B cell (primary cell): ENCODE results near the gene KRTAP17-1. TPM values are rescaled to one million over a fixed set of nuclear protein-coding genes. Genes with fewer than 3 reads are reported as not detected.
A peak's percentile ranks its signal among the peaks of the same experiment; 100 is the strongest.

Source experiments
- ATAC-seq: fragments of 200-7000 bp; cut with Tn5 transposase; one replicate; pipeline ENCODE4 v1.10.0; 2021; ENCODE audit warnings: low read depth, mild to moderate bottlenecking, moderate number of reproducible peaks, moderate library complexity
- CTCF ChIA-PET: fragments of 350-600 bp; sonication (Branson Sonifier 250); formaldehyde crosslinking; loops from one replicate; lab custom pipeline; 2021; ENCODE audit warnings: antibody characterized with exemption, inconsistent platforms; lab: Charles Lee
- POLR2A ChIA-PET: fragments of 350-600 bp; sonication (Branson Sonifier 250); formaldehyde crosslinking; loops from one replicate; lab custom pipeline; 2021; ENCODE audit warnings: antibody characterized with exemption; lab: Charles Lee
- DNase-seq: peaks from one replicate; pipeline ENCODE4 v3.0.0; 2013
- H2AFZ ChIP-seq: 2 replicates; pipeline ENCODE4 v1.6.1; 2012; ENCODE audit warnings: mild to moderate bottlenecking, low read depth, low read length; ENCODE audit not compliant: insufficient read depth, poor library complexity, severe bottlenecking
- H3K27ac ChIP-seq, 2 donors: 1 replicate in 1 of 2; 2 replicates in 1 of 2; pipeline ENCODE4 v1.5.1; 2012 to 2013; ENCODE audit warnings: low read length in 2 of 2, mild to moderate bottlenecking in 2 of 2, moderate library complexity in 1 of 2
- H3K27me3 ChIP-seq, 4 experiments: fragments of 200-600 bp in 1 of 4; sonication (generic) in 1 of 4; replicated peaks in 1 of 4; 1 replicate in 2 of 4; 2 replicates in 2 of 4; pipeline versions ENCODE4 v1.6.1 to v1.7.0; 2013 to 2016; ENCODE audit warnings: low read length in 3 of 4, mild to moderate bottlenecking in 2 of 4, mixed read lengths in 1 of 4, moderate library complexity in 1 of 4; ENCODE audit not compliant: insufficient read depth in 4 of 4, control insufficient read depth in 3 of 4; ENCODE audit errors: control extremely low read depth in 1 of 4
- H3K36me3 ChIP-seq, 2 experiments: replicated peaks in 1 of 2; 1 replicate in 1 of 2; 2 replicates in 1 of 2; pipeline versions ENCODE4 v1.6.1 to v1.7.1; 2013; ENCODE audit warnings: low read length in 1 of 2; ENCODE audit not compliant: insufficient read depth in 2 of 2, control insufficient read depth in 1 of 2; ENCODE audit errors: control extremely low read depth in 1 of 2, extremely low read depth in 1 of 2
- H3K4me1 ChIP-seq, 2 donors: fragments of 200-600 bp in 1 of 2; sonication (generic) in 1 of 2; 1 replicate in 1 of 2; 2 replicates in 1 of 2; pipeline versions ENCODE4 v1.5.1 to v1.6.1; 2013 to 2017; ENCODE audit warnings: low read length in 2 of 2; ENCODE audit not compliant: control insufficient read depth in 2 of 2, insufficient read depth in 2 of 2
- H3K4me2 ChIP-seq: replicated peaks from 2 replicates; pipeline ENCODE3; 2012; ENCODE audit warnings: mild to moderate bottlenecking, low read depth, low read length; ENCODE audit not compliant: poor library complexity, severe bottlenecking
- H3K4me3 ChIP-seq, 5 experiments: fragments of 200-600 bp in 1 of 5; sonication (generic) in 1 of 5; 1 replicate in 3 of 5; 2 replicates in 2 of 5; pipeline versions ENCODE4 v1.5.1 to v1.7.0; 2011 to 2016; ENCODE audit warnings: low read length in 4 of 5, mild to moderate bottlenecking in 4 of 5, low read depth in 2 of 5, control low read depth in 1 of 5, moderate library complexity in 1 of 5; ENCODE audit not compliant: insufficient read depth in 1 of 5; ENCODE audit errors: control extremely low read depth in 1 of 5, extremely low read depth in 1 of 5
- H3K79me2 ChIP-seq: fragments of 200-600 bp; sonication (generic); one replicate; pipeline ENCODE4 v1.6.0; 2016; ENCODE audit warnings: low read length; ENCODE audit not compliant: control insufficient read depth, insufficient read depth
- H3K9ac ChIP-seq: fragments of 200-600 bp; sonication (generic); 2 replicates; pipeline ENCODE4 v1.6.1; 2017; ENCODE audit warnings: mild to moderate bottlenecking, low read length, moderate library complexity
- H3K9me3 ChIP-seq, 3 donors: one replicate each; pipeline versions ENCODE4 v1.6.1 to v1.7.1; 2013; ENCODE audit warnings: low read length in 2 of 3; ENCODE audit not compliant: control insufficient read depth in 2 of 3, insufficient read depth in 1 of 3; ENCODE audit errors: control extremely low read depth in 1 of 3
- H4K20me1 ChIP-seq: 2 replicates; pipeline ENCODE4 v1.6.0; 2012; ENCODE audit warnings: mild to moderate bottlenecking, low read length; ENCODE audit not compliant: insufficient read depth, control insufficient read depth, poor library complexity, severe bottlenecking
- H3K27ac Mint-ChIP-seq: one replicate; pipeline ENCODE4 v1.8.0; 2021; ENCODE audit warnings: mixed read lengths
- H3K27me3 Mint-ChIP-seq: one replicate; pipeline ENCODE4 v1.8.0; 2021; ENCODE audit warnings: mixed read lengths
- H3K4me1 Mint-ChIP-seq: one replicate; pipeline ENCODE4 v1.8.0; 2021; ENCODE audit warnings: mixed read lengths
- H3K4me3 Mint-ChIP-seq: one replicate; pipeline ENCODE4 v1.8.0; 2021; ENCODE audit warnings: mixed read lengths
- H3K9me3 Mint-ChIP-seq: one replicate; pipeline ENCODE4 v1.8.0; 2022; ENCODE audit warnings: mixed read lengths; ENCODE audit not compliant: insufficient read depth
- CTCF ChIP-seq: fragments of 200-600 bp; IDR thresholded peaks from one replicate; pipeline ENCODE4 v1.8.0; 2022; ENCODE audit warnings: antibody characterized with exemption, mild to moderate bottlenecking
- EZH2 ChIP-seq: IDR thresholded peaks from 2 replicates; pipeline ENCODE4 v1.6.1; 2012; ENCODE audit warnings: borderline replicate concordance, low read depth, mild to moderate bottlenecking, moderate library complexity, low read length; ENCODE audit not compliant: insufficient read depth, poor library complexity, severe bottlenecking
- WGBS: methylation state at CpG from one replicate; pipeline ENCODE4 v1.1.5; 2013; ENCODE audit warnings: missing lambda C conversion rate; ENCODE audit not compliant: insufficient coverage; 5-methylcytosine and 5-hydroxymethylcytosine counted together
- intact Hi-C: fragments of 100-400 bp; cut with micrococcal nuclease; formaldehyde crosslinking; loops from one replicate; pipeline ENCODE4 v1.10.0; 2022
- polyA plus RNA-seq: library from polyadenylated mRNA; depleted of rRNA; stranded (reverse); fragments of >200 nt; gene quantifications from 2 replicates; pipeline ENCODE4 v1.2.3, GENCODE V29; 2012
- total RNA-seq, 2 donors: library from RNA; stranded (reverse); fragments of 120-200 nt in 1 of 2; gene quantifications; 1 replicate in 1 of 2; 2 replicates in 1 of 2; pipeline versions ENCODE4 v1.2.3 to v1.2.4, GENCODE V29; 2013 to 2022

Gene KRTAP17-1
- total and polyA plus RNA-seq, 2 donors (not counting 1 experiment from before 2014, with no cell fraction given) = not detected

DNA sequence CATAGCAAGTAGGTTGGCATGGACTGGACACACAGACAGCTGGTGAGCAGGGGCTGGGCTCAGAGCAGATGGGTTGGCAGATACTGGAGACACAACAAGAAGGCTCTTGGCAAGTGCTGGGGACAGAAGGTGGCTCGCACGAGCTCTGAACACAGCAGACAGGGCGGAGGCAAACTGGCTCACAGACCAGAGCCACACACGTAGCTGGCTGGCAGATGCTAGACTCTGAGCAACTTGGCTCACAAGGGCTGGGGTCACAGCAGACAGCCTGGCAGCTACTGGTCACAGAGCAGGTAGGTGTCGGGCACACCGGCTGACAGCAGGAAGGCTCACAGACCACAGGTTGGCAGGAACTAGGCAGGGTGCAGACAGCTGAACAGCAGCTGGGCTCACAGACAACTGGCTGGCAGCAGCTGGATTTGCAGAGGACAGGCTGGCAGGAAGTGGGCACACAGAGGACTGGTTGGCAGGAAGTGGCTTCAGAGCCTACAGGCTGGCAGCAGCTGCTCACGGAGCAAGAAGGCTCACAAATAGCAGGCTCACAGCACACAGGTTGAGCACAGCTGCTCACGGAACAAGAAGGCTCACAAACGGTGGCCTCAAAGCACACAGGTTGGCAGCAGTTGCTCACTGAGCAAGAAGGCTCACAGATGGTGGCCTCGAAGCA lies 7.1 kb downstream of the KRTAP17-1 start:
- Mint-ChIP-seq H3K27ac (peak overlapping the region; percentile 94), H3K9me3 (no peaks in the 10 kb centered on the region), H3K4me1 (peaks cover 45% of the 10 kb centered on the region), H3K4me3 (peak overlapping the region; percentile 78), H3K27me3 (no peaks in the 10 kb centered on the region)
- ChIA-PET CTCF (interaction anchor here (1.0 to 3.1 kb wide), 7 partner anchors 14 to 693 kb away, joined by 3 to 24 read pairs (median 4); no protein-coding TSS in a partner anchor), POLR2A (interaction anchor here (0.5 to 1.4 kb wide), 2 partner anchors 22 to 490 kb away, joined by 3 read pairs; no protein-coding TSS in a partner anchor)
- DNase-seq = peak; percentile 87
- Histone ChIP-seq H3K4me3 (peak overlapping the region in 4 of 5 experiments; percentile 13 to 36 (median 26)), H3K4me1 (peaks cover 34% of the 10 kb centered on the region in 2 donors), H3K27me3 (peaks cover 0 to 3% (median 0%) of the 10 kb centered on the region in 4 experiments), H3K4me2 (peak overlapping the region; percentile 69), H3K9me3 (no peaks in the 10 kb centered on the region), H3K27ac (peak overlapping the region; percentile 86), H3K36me3 (no peaks in the 10 kb centered on the region), H3K9ac (peak overlapping the region; percentile 40), H2AFZ (peak overlapping the region; percentile 58), H3K79me2 (no peaks in the 10 kb centered on the region), H4K20me1 (no peaks in the 10 kb centered on the region)
- WGBS = 2% methylated on average over 10 of the region's 10 CpGs
- ATAC-seq = peak; percentile 85
- TF ChIP-seq EZH2 (no peak), CTCF (no peak)
- intact Hi-C loops = loop anchor here (1.0 to 5.0 kb wide), 2 partner anchors 14 to 186 kb away; partner anchors contain the start of gene KRTAP4-12

- H3K27me3 ChIP-seq = peaks cover 0 to 2% (median 0%) of the 10 kb centered on the region in 4 experiments
- Mint-ChIP-seq H3K4me3 (peak overlapping the region; percentile 78), H3K27ac (peak overlapping the region; percentile 94), H3K4me1 (peaks cover 46% of the 10 kb centered on the region), H3K27me3 (no peaks in the 10 kb centered on the region), H3K9me3 (no peaks in the 10 kb centered on the region)
- TF ChIP-seq EZH2 (no peak), CTCF (no peak)
- peaks cover 39 to 40% of the 10 kb centered on the region in 2 donors for H3K4me1 ChIP-seq
- ATAC-seq (no peak), DNase-seq (no peak)
- no peaks in the 10 kb centered on the region for H3K36me3 ChIP-seq
- peak overlapping the region; percentile 86 for H3K27ac ChIP-seq
- H3K9me3 ChIP-seq = no peaks in the 10 kb centered on the region
- ChIA-PET CTCF (interaction anchor here (3.1 kb wide), 1 partner anchor 15 kb away, joined by 24 read pairs; no protein-coding TSS in a partner anchor), POLR2A (no interaction called here)
- no peaks in the 10 kb centered on the region for H3K79me2 ChIP-seq
- peak overlapping the region; percentile 69 for H3K4me2 ChIP-seq
- H4K20me1 ChIP-seq = no peaks in the 10 kb centered on the region
- WGBS = 84% methylated on average over 9 of the region's 9 CpGs
- H3K4me3 ChIP-seq = no peak overlapping the region
- intact Hi-C loops = loop anchor here (1.0 to 5.0 kb wide), 2 partner anchors 15 to 185 kb away; partner anchors contain the start of gene KRTAP4-12
- no peak overlapping the region for H3K9ac ChIP-seq
- H2AFZ ChIP-seq = peak overlapping the region; percentile 58
Observed at GRCh38 chr17:41307647-41308046, 7.9 kb downstream of the KRTAP17-1 start.
